ENCODE measurements around the gene IFRD1.
"Not testable (repeated sequence)": the region's sequence is repeated elsewhere in the genome, so short reads cannot be mapped to it uniquely, and the experiment has no call there.

The IFRD1 gene

GRCh38 chr7:112488264-112488552 is 37.9 kb downstream of the IFRD1 start:
- no peak for DNase-seq (ENCODE audit: low spot score)

- no peak for DNase-seq (ENCODE audit: low spot score)
Measured at GRCh38 chr7:112492186-112492585, 41.9 kb downstream of the IFRD1 start.

- no peak for DNase-seq (ENCODE audit: low spot score)
Measured at GRCh38 chr7:112494656-112495055, 44.4 kb downstream of the IFRD1 start.

- DNase-seq (ENCODE audit: low spot score) = no peak
Measured at GRCh38 chr7:112495156-112495788, 45.0 kb downstream of the IFRD1 start.

GRCh38 chr7:112495810-112496462 is 45.7 kb downstream of the IFRD1 start:
- DNase-seq (ENCODE audit: low spot score) = peak; percentile 42

GRCh38 chr7:112497481-112497880 is 47.2 kb downstream of the IFRD1 start:
- DNase-seq (ENCODE audit: low spot score) = no peak

- DNase-seq (ENCODE audit: low spot score) = no peak
Measured at GRCh38 chr7:112500619-112501018, 50.4 kb downstream of the IFRD1 start.

- no peak for DNase-seq (ENCODE audit: low spot score)
Measured at GRCh38 chr7:112501801-112502503, 51.7 kb downstream of the IFRD1 start.

GRCh38 chr7:112502700-112503099 is 52.4 kb downstream of the IFRD1 start:
- DNase-seq (ENCODE audit: low spot score) = no peak

- DNase-seq (ENCODE audit: low spot score) = no peak
Measured at GRCh38 chr7:112503361-112503972, 53.2 kb downstream of the IFRD1 start.

GRCh38 chr7:112504093-112504695 is 53.9 kb downstream of the IFRD1 start:
- DNase-seq (ENCODE audit: low spot score) = no peak

GRCh38 chr7:112505495-112505894 is 55.2 kb downstream of the IFRD1 start:
- DNase-seq (ENCODE audit: low spot score) = no peak

- DNase-seq (ENCODE audit: low spot score) = no peak
Measured at GRCh38 chr7:112508404-112508803, 58.1 kb downstream of the IFRD1 start.

- DNase-seq (ENCODE audit: low spot score) = no peak
Measured at GRCh38 chr7:112509402-112509801, 59.1 kb downstream of the IFRD1 start.

GRCh38 chr7:112510001-112510742 is 59.9 kb downstream of the IFRD1 start:
- no peak for DNase-seq (ENCODE audit: low spot score)

GRCh38 chr7:112510743-112511110 is 60.5 kb downstream of the IFRD1 start:
- DNase-seq (ENCODE audit: low spot score) = no peak

GRCh38 chr7:112511451-112512202 is 61.4 kb downstream of the IFRD1 start:
- DNase-seq (ENCODE audit: low spot score) = no peak

- DNase-seq (ENCODE audit: low spot score) = no peak
Measured at GRCh38 chr7:112512451-112513210, 62.4 kb downstream of the IFRD1 start.

GRCh38 chr7:112515989-112516388 is 65.7 kb downstream of the IFRD1 start:
- no peak for DNase-seq (ENCODE audit: low spot score)

GRCh38 chr7:112516418-112516817 is 66.2 kb downstream of the IFRD1 start:
- DNase-seq (ENCODE audit: low spot score) = not testable (repeated sequence)

- DNase-seq (ENCODE audit: low spot score) = no peak
Measured at GRCh38 chr7:112517487-112517886, 67.2 kb downstream of the IFRD1 start.

Data from hematopoietic multipotent progenitor cell treated with erythropoietin and hydrocortisone succinate and interleukin-3 and kit ligand, for 17 days (in vitro differentiated cells).